GM23248 (cell line): ENCODE data around the gene CDO1. TPM values are rescaled to one million over a fixed set of nuclear protein-coding genes. Genes with fewer than 3 reads are reported as not detected.

Experiments
- DNase-seq: peaks from one replicate; pipeline ENCODE4 v3.0.0-alpha.2; 2015
- H2AFZ ChIP-seq: fragments of 200-600 bp; sonication (generic); 2 replicates; pipeline ENCODE4 v1.6.1; 2016; ENCODE audit warnings: antibody characterized with exemption
- H3F3A ChIP-seq: fragments of 200-600 bp; sonication (generic); 2 replicates; pipeline ENCODE4 v1.6.1; 2016; ENCODE audit warnings: mild to moderate bottlenecking, antibody characterized with exemption, mixed run types; ENCODE audit not compliant: insufficient read depth
- H3K27ac ChIP-seq: fragments of 200-600 bp; sonication (generic); 2 replicates; pipeline ENCODE4 v1.5.1; 2016; ENCODE audit warnings: mild to moderate bottlenecking
- H3K27me3 ChIP-seq: fragments of 200-600 bp; sonication (generic); replicated peaks from 2 replicates; pipeline ENCODE4 v1.6.1; 2016; ENCODE audit warnings: mild to moderate bottlenecking; ENCODE audit not compliant: insufficient read depth
- H3K36me3 ChIP-seq: fragments of 200-600 bp; sonication (generic); 2 replicates; pipeline ENCODE4 v1.6.1; 2016; ENCODE audit warnings: low read depth, mild to moderate bottlenecking
- H3K4me1 ChIP-seq: fragments of 200-600 bp; sonication (generic); 2 replicates; pipeline ENCODE4 v1.6.1; 2016; ENCODE audit warnings: mild to moderate bottlenecking; ENCODE audit not compliant: insufficient read depth
- H3K4me2 ChIP-seq: fragments of 200-600 bp; sonication (generic); one replicate; pipeline ENCODE4 v1.6.1; 2016; ENCODE audit warnings: mild to moderate bottlenecking; ENCODE audit not compliant: unreplicated experiment
- H3K4me3 ChIP-seq: fragments of 200-600 bp; sonication (generic); 2 replicates; pipeline ENCODE4 v1.5.1; 2016; ENCODE audit warnings: mild to moderate bottlenecking
- H3K79me2 ChIP-seq: fragments of 200-600 bp; sonication (generic); 2 replicates; pipeline ENCODE4 v1.6.1; 2016; ENCODE audit warnings: mild to moderate bottlenecking; ENCODE audit not compliant: insufficient read depth
- H3K9ac ChIP-seq: fragments of 200-600 bp; sonication (generic); 2 replicates; pipeline ENCODE4 v1.6.1; 2016; ENCODE audit warnings: mild to moderate bottlenecking
- H3K9me2 ChIP-seq: fragments of 200-600 bp; sonication (generic); 2 replicates; pipeline ENCODE4 v1.6.1; 2016; ENCODE audit warnings: mixed run types, mild to moderate bottlenecking, moderate library complexity; ENCODE audit not compliant: insufficient read depth
- H3K9me3 ChIP-seq: fragments of 200-600 bp; sonication (generic); one replicate; pipeline ENCODE4 v1.6.1; 2017; ENCODE audit warnings: low read depth
- H4K20me1 ChIP-seq: fragments of 200-600 bp; sonication (generic); 2 replicates; pipeline ENCODE4 v1.6.0; 2016; ENCODE audit not compliant: insufficient read depth
- EZH2 ChIP-seq: fragments of 200-600 bp; sonication (generic); IDR thresholded peaks from 2 replicates; pipeline ENCODE4 v1.6.1; 2018; ENCODE audit warnings: antibody characterized with exemption, mild to moderate bottlenecking; ENCODE audit not compliant: insufficient read depth, poor library complexity, severe bottlenecking
- EZH2phosphoT487 ChIP-seq: fragments of 200-600 bp; sonication (generic); IDR thresholded peaks from 2 replicates; pipeline ENCODE4 v1.6.1; 2018; ENCODE audit warnings: antibody characterized with exemption, moderate library complexity, mild to moderate bottlenecking, low read depth; ENCODE audit not compliant: insufficient read depth
- whole genome bisulfite sequencing, 2 experiments: methylation state at CpG; one replicate each; pipeline ENCODE4 v1.1.6; 2015 to 2017; ENCODE audit warnings: low lambda C conversion rate in 2 of 2, low coverage in 1 of 2; ENCODE audit errors: missing lambda C conversion rate in 2 of 2; 5-methylcytosine and 5-hydroxymethylcytosine counted together
- in situ Hi-C: fragments of 300-500 bp; cut with MboI; formaldehyde crosslinking; loops from 2 replicates; pipeline ENCODE4 v1.15.0; 2020
- polyA plus RNA-seq: library from polyadenylated mRNA; unstranded; fragments of >200 nt; fragmentation: Nextera tagmentation; extraction: Ambion mirVana; gene quantifications from 2 replicates; pipeline ENCODE4 v1.2.1, GENCODE V29; 2016
- total RNA-seq: library from RNA; depleted of rRNA; stranded (reverse); fragments of >200 nt; shearing (Covaris generic); gene quantifications from 2 replicates; pipeline ENCODE4 v1.2.3, GENCODE V29; 2014

CDO1 gene
- total and polyA plus RNA-seq, 2 experiments from 2014 or later, result 2.2 to 4.3 TPM

DNA sequence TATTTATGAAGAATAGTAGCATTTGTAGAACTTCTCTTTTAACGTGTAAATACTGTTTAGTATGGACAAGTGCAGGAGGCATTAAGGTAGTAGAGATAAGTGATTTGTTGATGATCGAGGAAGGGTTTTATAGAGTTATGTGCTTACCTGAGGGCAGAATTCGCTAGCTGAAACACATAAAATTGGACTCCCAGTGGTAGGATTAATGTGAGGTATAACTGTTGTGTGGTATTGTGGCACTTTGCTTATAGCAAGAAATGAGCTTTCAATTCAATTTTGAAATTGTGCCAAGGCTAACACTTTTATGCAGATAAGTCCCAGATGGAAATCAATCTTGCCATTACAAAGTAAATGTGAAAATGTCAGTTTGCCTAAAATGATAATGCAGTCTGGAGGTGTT, 26.5 kb upstream of the CDO1 start:
- Histone ChIP-seq H3K79me2 (peaks cover 95% of the 10 kb centered on the region), H3K9me3 (no peaks in the 10 kb centered on the region), H3F3A (peaks cover 36% of the 10 kb centered on the region), H3K27me3 (no peaks in the 10 kb centered on the region), H3K4me1 (peaks cover 39% of the 10 kb centered on the region), H4K20me1 (no peaks in the 10 kb centered on the region; the same call in 1 of the 2 replicates), H3K36me3 (0 out of 2 replicates have a peak, but pooled peaks cover 3% of the 10 kb centered on the region), H3K27ac (peak overlapping the region; percentile 84; the same call in 1 of the 2 replicates), H3K4me2 (peak overlapping the region; percentile 99), H3K9me2 (no peaks in the 10 kb centered on the region), H2AFZ (peak overlapping the region; percentile 80), H3K4me3 (peak overlapping the region; percentile 96), H3K9ac (peak overlapping the region; percentile 94)
- 2 to 3% methylated on average over 3 of the region's 3 CpGs for WGBS, 2 experiments
- peak; percentile 37 for DNase-seq
- in situ Hi-C loops, result loop anchor here (25.0 kb wide), 1 partner anchor 531 kb away; no protein-coding TSS in a partner anchor
- TF ChIP-seq EZH2, result no peak
- no peak for TF ChIP-seq EZH2phosphoT487

DNA sequence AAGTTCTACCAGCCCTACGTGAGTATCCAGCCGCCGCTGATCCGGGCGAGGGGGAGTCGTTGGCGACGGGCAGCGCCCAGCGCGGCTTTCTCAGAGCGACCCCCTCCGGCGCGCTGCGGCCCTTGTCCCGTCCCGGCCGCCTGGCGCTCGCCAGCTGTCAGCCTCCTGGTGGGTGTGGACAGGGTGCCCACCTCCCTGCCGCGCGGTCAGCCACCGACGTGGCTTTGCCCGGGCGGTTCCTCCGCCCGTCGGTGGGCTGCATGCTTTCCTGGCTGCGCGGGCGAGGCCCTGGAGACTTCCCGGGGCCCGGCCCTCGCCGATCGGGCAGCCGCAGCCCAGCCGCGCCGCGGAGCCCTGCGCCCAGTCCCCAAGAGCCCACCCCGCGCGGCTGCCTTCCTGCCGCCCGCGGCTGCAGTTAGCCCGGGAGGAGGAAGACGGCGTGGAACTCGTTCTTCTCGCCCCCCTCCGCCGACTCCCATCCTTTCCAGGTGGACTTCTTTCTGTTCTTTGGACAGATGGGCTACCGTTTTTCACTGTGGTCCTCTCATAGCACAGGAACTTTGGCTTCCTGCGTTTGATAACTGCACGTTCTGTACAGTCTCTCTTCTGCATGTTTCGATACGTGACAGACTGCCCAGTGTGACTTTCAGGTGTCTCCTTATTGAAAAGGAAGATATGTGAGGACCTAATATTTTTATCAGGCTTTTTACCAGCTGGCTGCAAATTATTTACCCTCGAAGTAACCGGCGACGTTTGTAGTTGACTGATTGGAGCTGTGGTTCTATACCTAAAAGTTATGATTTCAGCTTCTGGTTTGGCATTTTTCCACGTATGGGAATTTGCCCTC, 25.9 kb upstream of the CDO1 start:
- Histone ChIP-seq H3K36me3 (0 out of 2 replicates have a peak, but pooled peaks cover 4% of the 10 kb centered on the region), H4K20me1 (no peaks in the 10 kb centered on the region; the same call in 1 of the 2 replicates), H3K79me2 (peaks cover 95% of the 10 kb centered on the region), H3K27me3 (no peaks in the 10 kb centered on the region), H3F3A (peaks cover 36% of the 10 kb centered on the region), H3K4me1 (peaks cover 39% of the 10 kb centered on the region), H2AFZ (peak overlapping the region; percentile 80), H3K4me2 (peak overlapping the region; percentile 99), H3K4me3 (peak overlapping the region; percentile 96), H3K9me3 (no peaks in the 10 kb centered on the region), H3K9me2 (no peaks in the 10 kb centered on the region), H3K9ac (peak overlapping the region; percentile 94), H3K27ac (peak overlapping the region; percentile 84)
- 1 to 2% methylated on average over 64 to 67 of the region's 68 CpGs for WGBS, 2 experiments
- in situ Hi-C loops, result loop anchor here (25.0 kb wide), 1 partner anchor 530 kb away; no protein-coding TSS in a partner anchor
- TF ChIP-seq EZH2 (no peak), EZH2phosphoT487 (no peak)
- DNase-seq, result peak; percentile 82

DNA sequence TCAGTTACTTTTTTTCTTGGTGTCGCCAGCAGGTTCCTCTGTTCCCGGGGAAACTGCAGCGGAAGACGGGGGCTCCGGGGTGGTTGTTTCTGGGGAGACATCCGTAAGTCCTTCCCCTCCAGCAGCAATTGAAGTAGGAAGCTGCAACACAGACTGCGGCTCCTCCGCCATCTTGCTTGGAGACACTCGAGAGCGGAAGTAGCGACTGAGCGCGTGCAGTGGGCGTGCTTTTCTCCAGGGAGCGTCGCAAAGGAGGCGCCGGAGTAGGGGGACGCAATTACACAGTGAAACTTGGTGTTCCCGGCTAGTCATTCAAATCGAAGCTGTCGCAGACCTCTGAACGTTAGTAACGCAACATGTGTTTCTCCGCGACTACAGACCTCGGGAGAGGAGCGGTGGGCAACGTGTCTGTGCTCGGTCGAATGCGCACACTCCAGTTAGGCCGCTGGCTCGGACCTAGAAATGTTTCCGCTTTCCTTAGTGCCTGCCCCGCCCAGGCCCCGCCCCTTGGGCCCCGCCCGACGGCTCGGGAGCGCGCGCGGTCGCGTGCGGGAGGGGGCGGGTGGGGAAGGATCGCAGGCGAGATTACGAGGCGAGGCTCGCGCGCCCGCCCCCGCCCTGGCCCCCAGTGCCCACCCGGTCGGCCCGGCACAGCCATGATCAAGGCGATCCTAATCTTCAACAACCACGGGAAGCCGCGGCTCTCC, 25.1 kb upstream of the CDO1 start, which contains the start of the genes AP3S1 and ATG12:
TSS of gene AP3S1 (plus strand) at position 554 of the 707 bp plus-strand sequence. CDS start at position 657, 103 bp downstream.
TSS of gene ATG12 (minus strand) at position 184 of the 707 bp plus-strand sequence. CDS start at position 171, 13 bp downstream.
- peak; percentile 97 for DNase-seq
- in situ Hi-C loops, result loop anchor here (25.0 kb wide), 1 partner anchor 529 kb away; no protein-coding TSS in a partner anchor
- H3K27me3 ChIP-seq, result no peaks in the 10 kb centered on the region
- H3F3A ChIP-seq, result peaks cover 36% of the 10 kb centered on the region
- peaks cover 95% of the 10 kb centered on the region for H3K79me2 ChIP-seq
- H2AFZ ChIP-seq, result peak within 1 kb of the TSS; percentile 80
- no peaks in the 10 kb centered on the region; the same call in 1 of the 2 replicates for H4K20me1 ChIP-seq
- TF ChIP-seq EZH2phosphoT487 (no peak), EZH2 (no peak)
- WGBS, 2 experiments, result 4 to 8% methylated on average over 37 to 59 of the region's 65 CpGs
- peaks cover 39% of the 10 kb centered on the region for H3K4me1 ChIP-seq
- H3K4me2 ChIP-seq, result peak within 1 kb of the TSS; percentile 99
- H3K9me3 ChIP-seq, result no peaks in the 10 kb centered on the region
- H3K4me3 ChIP-seq, result peak within 1 kb of the TSS; percentile 96
- peaks cover 11% of the 10 kb centered on the region for H3K36me3 ChIP-seq
- H3K9ac ChIP-seq, result peak within 1 kb of the TSS; percentile 94
- no peaks in the 10 kb centered on the region for H3K9me2 ChIP-seq
- H3K27ac ChIP-seq, result peak within 1 kb of the TSS; percentile 84

DNA sequence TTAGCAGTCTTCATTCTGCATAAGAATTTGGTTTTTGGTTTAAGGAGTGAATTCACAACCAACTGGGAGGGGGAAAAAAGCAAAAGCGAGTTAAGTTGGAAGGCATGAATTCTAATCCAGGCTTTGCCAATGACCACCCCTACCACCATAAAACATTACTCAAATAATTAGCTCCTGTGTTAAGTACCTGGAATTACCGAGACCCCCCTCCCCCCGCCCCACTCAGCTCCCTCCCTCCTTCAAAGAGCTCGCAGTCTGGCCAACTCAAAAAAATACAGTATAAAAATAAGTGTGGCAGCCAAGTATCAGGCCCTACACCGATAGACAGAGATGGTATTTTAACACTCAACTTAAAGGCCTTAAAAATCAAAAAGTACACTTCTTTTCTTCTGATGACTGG, 24.4 kb upstream of the CDO1 start:
- peaks cover 39% of the 10 kb centered on the region for H3K4me1 ChIP-seq
- H3K9ac ChIP-seq, result peak overlapping the region; percentile 94
- no peaks in the 10 kb centered on the region for H3K9me2 ChIP-seq
- H3K9me3 ChIP-seq, result no peaks in the 10 kb centered on the region
- H3F3A ChIP-seq, result peaks cover 36% of the 10 kb centered on the region
- peak overlapping the region; percentile 84 for H3K27ac ChIP-seq
- H3K4me3 ChIP-seq, result peak overlapping the region; percentile 96
- 1 to 4% methylated on average over 5 of the region's 5 CpGs for WGBS, 2 experiments
- in situ Hi-C loops, result loop anchor here (25.0 kb wide), 1 partner anchor 529 kb away; no protein-coding TSS in a partner anchor
- H3K36me3 ChIP-seq, result peaks cover 18% of the 10 kb centered on the region
- H3K4me2 ChIP-seq, result peak overlapping the region; percentile 81
- no peaks in the 10 kb centered on the region for H3K27me3 ChIP-seq
- TF ChIP-seq EZH2phosphoT487 (no peak), EZH2 (no peak)
- H2AFZ ChIP-seq, result peak overlapping the region; percentile 80
- H4K20me1 ChIP-seq, result no peaks in the 10 kb centered on the region; the same call in 1 of the 2 replicates
- peaks cover 95% of the 10 kb centered on the region for H3K79me2 ChIP-seq
- DNase-seq, result no peak
